GM12872 (cell line): Measurements from ENCODE around the gene RASA2.

Source experiments
- TF ChIP-seq, protein P1 (sequence below): IDR thresholded peaks from 3 replicates; pipeline ENCODE4 v1.5.1; 2011; ENCODE audit warnings: low read depth, mild to moderate bottlenecking, low read length, moderate library complexity; ENCODE audit not compliant: insufficient read depth

RASA2 gene

GRCh38 chr3:141660614-141660947 is 173.8 kb downstream of the RASA2 start:
- TF ChIP-seq, protein P1, sequence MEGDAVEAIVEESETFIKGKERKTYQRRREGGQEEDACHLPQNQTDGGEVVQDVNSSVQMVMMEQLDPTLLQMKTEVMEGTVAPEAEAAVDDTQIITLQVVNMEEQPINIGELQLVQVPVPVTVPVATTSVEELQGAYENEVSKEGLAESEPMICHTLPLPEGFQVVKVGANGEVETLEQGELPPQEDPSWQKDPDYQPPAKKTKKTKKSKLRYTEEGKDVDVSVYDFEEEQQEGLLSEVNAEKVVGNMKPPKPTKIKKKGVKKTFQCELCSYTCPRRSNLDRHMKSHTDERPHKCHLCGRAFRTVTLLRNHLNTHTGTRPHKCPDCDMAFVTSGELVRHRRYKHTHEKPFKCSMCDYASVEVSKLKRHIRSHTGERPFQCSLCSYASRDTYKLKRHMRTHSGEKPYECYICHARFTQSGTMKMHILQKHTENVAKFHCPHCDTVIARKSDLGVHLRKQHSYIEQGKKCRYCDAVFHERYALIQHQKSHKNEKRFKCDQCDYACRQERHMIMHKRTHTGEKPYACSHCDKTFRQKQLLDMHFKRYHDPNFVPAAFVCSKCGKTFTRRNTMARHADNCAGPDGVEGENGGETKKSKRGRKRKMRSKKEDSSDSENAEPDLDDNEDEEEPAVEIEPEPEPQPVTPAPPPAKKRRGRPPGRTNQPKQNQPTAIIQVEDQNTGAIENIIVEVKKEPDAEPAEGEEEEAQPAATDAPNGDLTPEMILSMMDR = no peak

GRCh38 chr3:141661229-141662196 is 174.7 kb downstream of the RASA2 start:
- TF ChIP-seq, protein P1 = no peak

DNA sequence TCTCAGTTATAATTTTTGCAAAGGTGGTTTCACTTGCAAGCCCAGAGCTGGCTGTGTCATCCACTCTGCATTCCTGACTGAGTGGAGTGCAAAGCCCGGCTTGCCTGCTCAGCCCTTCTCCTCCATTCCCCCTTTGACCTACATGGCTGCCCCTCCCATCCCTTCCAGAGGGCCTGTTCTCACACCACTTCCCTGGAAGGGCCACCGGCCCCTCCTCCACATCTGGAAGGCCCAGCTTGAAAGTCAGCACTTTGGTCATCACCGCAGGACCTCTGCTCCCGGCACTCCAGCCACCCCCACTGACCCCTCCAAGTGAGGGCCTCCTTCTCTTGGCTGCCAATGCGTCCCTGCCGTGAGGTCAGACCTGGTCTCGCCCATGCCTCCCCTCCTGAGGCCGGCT is 177.2 kb downstream of the RASA2 start:
- TF ChIP-seq, protein P1 = no peak
